Neural progenitor cell (in vitro differentiated cells): ENCODE measurements around the gene ATAD3B. TPM values are rescaled to one million over a fixed set of nuclear protein-coding genes. Genes with fewer than 3 reads are reported as not detected.
"Not testable (repeated sequence)": the region's sequence is repeated elsewhere in the genome, so short reads cannot be mapped to it uniquely, and the experiment has no call there.

ENCODE experiments used
- DNase-seq: peaks from one replicate; pipeline ENCODE4 v3.0.0-alpha.2; 2016; ENCODE audit warnings: low spot score
- H2AFZ ChIP-seq: fragments of 200-600 bp; sonication (generic); replicated peaks from 2 replicates; pipeline ENCODE4 v1.6.1; 2016; ENCODE audit warnings: antibody characterized with exemption
- H3F3A ChIP-seq: fragments of 200-600 bp; sonication (generic); 2 replicates; pipeline ENCODE4 v1.6.1; 2016; ENCODE audit warnings: antibody characterized with exemption, low read depth
- H3K27ac ChIP-seq: fragments of 200-600 bp; sonication (generic); 2 replicates; pipeline ENCODE4 v1.5.1; 2016; ENCODE audit warnings: mild to moderate bottlenecking
- H3K27me3 ChIP-seq: fragments of 200-600 bp; sonication (generic); 2 replicates; pipeline ENCODE4 v1.6.1; 2016; ENCODE audit warnings: mild to moderate bottlenecking, moderate library complexity
- H3K36me3 ChIP-seq: fragments of 200-600 bp; sonication (generic); 2 replicates; pipeline ENCODE4 v1.5.1; 2016
- H3K4me1 ChIP-seq: fragments of 200-600 bp; sonication (generic); 2 replicates; pipeline ENCODE4 v1.6.1; 2016; ENCODE audit warnings: mixed run types
- H3K4me2 ChIP-seq: fragments of 200-600 bp; sonication (generic); 2 replicates; pipeline ENCODE4 v1.6.1; 2016
- H3K4me3 ChIP-seq: fragments of 200-600 bp; sonication (generic); 2 replicates; pipeline ENCODE4 v1.5.1; 2016
- H3K79me2 ChIP-seq: fragments of 200-600 bp; sonication (generic); 2 replicates; pipeline ENCODE4 v1.6.1; 2016; ENCODE audit warnings: low read depth
- H3K9ac ChIP-seq: fragments of 200-600 bp; sonication (generic); 2 replicates; pipeline ENCODE4 v1.6.1; 2016
- H3K9me3 ChIP-seq: fragments of 200-600 bp; sonication (generic); 2 replicates; pipeline ENCODE4 v1.5.1; 2016; ENCODE audit warnings: low read depth
- H4K20me1 ChIP-seq: fragments of 200-600 bp; sonication (generic); 2 replicates; pipeline ENCODE4 v1.6.1; 2016; ENCODE audit warnings: low read depth
- H3K27ac Mint-ChIP-seq: 3 replicates; pipeline ENCODE4 v1.8.0; 2021; ENCODE audit warnings: mixed read lengths
- H3K27me3 Mint-ChIP-seq: 2 replicates; pipeline ENCODE4 v1.8.0; 2022; ENCODE audit warnings: low read depth, mild to moderate bottlenecking, inconsistent platforms, moderate library complexity, mixed read lengths; ENCODE audit not compliant: insufficient read depth
- H3K36me3 Mint-ChIP-seq: 3 replicates; pipeline ENCODE4 v1.8.0; 2021; ENCODE audit warnings: mixed read lengths
- H3K4me1 Mint-ChIP-seq: 3 replicates; pipeline ENCODE4 v1.8.0; 2021; ENCODE audit warnings: mixed read lengths
- H3K4me3 Mint-ChIP-seq: 3 replicates; pipeline ENCODE4 v1.8.0; 2021; ENCODE audit warnings: mild to moderate bottlenecking, moderate library complexity, mixed read lengths
- H3K9me3 Mint-ChIP-seq: 3 replicates; pipeline ENCODE4 v1.8.0; 2020; ENCODE audit warnings: mixed read lengths
- CTCF ChIP-seq: fragments of 200-600 bp; sonication (generic); IDR thresholded peaks from 2 replicates; pipeline ENCODE4 v1.5.1; 2017; ENCODE audit warnings: antibody characterized with exemption, mild to moderate bottlenecking
- EZH2 ChIP-seq: fragments of 200-600 bp; sonication (generic); IDR thresholded peaks from 2 replicates; pipeline ENCODE4 v1.6.1; 2017; ENCODE audit warnings: antibody characterized with exemption, mild to moderate bottlenecking, moderate library complexity
- EZH2phosphoT487 ChIP-seq: fragments of 200-600 bp; sonication (generic); IDR thresholded peaks from 2 replicates; pipeline ENCODE4 v1.6.1; 2017; ENCODE audit warnings: antibody characterized with exemption
- total RNA-seq: library from RNA; depleted of rRNA; stranded (reverse); fragments of >200 nt; gene quantifications from 2 replicates; pipeline ENCODE4 v1.2.3, GENCODE V29; 2015; ENCODE audit warnings: low replicate concordance

The ATAD3B gene
- total RNA-seq, 1 donor from 2014 or later = 9.3 TPM

- Histone ChIP-seq H2AFZ (no peak overlapping the region), H3K9me3 (no peaks in the 10 kb centered on the region), H3K36me3 (no peaks in the 10 kb centered on the region), H3F3A (peaks cover 62% of the 10 kb centered on the region), H3K4me1 (peaks cover 43% of the 10 kb centered on the region), H3K79me2 (no peaks in the 10 kb centered on the region), H3K27ac (no peak overlapping the region), H3K4me2 (peak overlapping the region; percentile 77), H3K9ac (no peak overlapping the region), H3K27me3 (no peaks in the 10 kb centered on the region), H3K4me3 (peak overlapping the region; percentile 48), H4K20me1 (no peaks in the 10 kb centered on the region)
- H3K27me3 Mint-ChIP-seq = peaks cover 18% of the 10 kb centered on the region
- DNase-seq = no peak
- no peak for TF ChIP-seq CTCF
- TF ChIP-seq EZH2 = no peak
- TF ChIP-seq EZH2phosphoT487 = no peak
- H3K4me1 Mint-ChIP-seq = peaks cover 46% of the 10 kb centered on the region
- no peaks in the 10 kb centered on the region for H3K9me3 Mint-ChIP-seq
- H3K4me3 Mint-ChIP-seq = no peak overlapping the region
- no peak overlapping the region for H3K27ac Mint-ChIP-seq
- H3K36me3 Mint-ChIP-seq = peaks cover 3% of the 10 kb centered on the region
Observed at GRCh38 chr1:1427820-1428148, 43.8 kb upstream of the ATAD3B start.

- Histone ChIP-seq H3F3A (peaks cover 65% of the 10 kb centered on the region), H3K4me2 (no peak overlapping the region), H3K4me1 (peaks cover 47% of the 10 kb centered on the region), H4K20me1 (no peaks in the 10 kb centered on the region), H3K36me3 (no peaks in the 10 kb centered on the region), H3K79me2 (no peaks in the 10 kb centered on the region), H3K27ac (no peak overlapping the region), H3K9me3 (no peaks in the 10 kb centered on the region), H3K4me3 (no peak overlapping the region), H3K27me3 (no peaks in the 10 kb centered on the region), H2AFZ (no peak overlapping the region), H3K9ac (no peak overlapping the region)
- TF ChIP-seq EZH2phosphoT487 (no peak), EZH2 (no peak), CTCF (no peak)
- DNase-seq = no peak
- Mint-ChIP-seq H3K27ac (peak overlapping the region; percentile 14), H3K36me3 (peaks cover 3% of the 10 kb centered on the region), H3K27me3 (peaks cover 18% of the 10 kb centered on the region), H3K4me3 (peak overlapping the region; percentile 76), H3K4me1 (peaks cover 46% of the 10 kb centered on the region), H3K9me3 (no peaks in the 10 kb centered on the region)
Observed at GRCh38 chr1:1428174-1428573, 43.4 kb upstream of the ATAD3B start.

GRCh38 chr1:1428967-1429366 lies 42.6 kb upstream of the ATAD3B start:
- not testable (repeated sequence) for H2AFZ ChIP-seq, H3K36me3 ChIP-seq, H3K27me3 ChIP-seq, H4K20me1 ChIP-seq, H3K4me3 Mint-ChIP-seq, H3K79me2 ChIP-seq, H3K27ac Mint-ChIP-seq, H3K4me3 ChIP-seq, H3K9ac ChIP-seq, H3K36me3 Mint-ChIP-seq, H3K9me3 ChIP-seq, DNase-seq, H3K9me3 Mint-ChIP-seq, H3K27ac ChIP-seq, H3K4me2 ChIP-seq
- Histone ChIP-seq H3F3A (peaks cover 73% of the 10 kb centered on the region), H3K4me1 (peaks cover 55% of the 10 kb centered on the region)
- Mint-ChIP-seq H3K4me1 (peaks cover 48% of the 10 kb centered on the region), H3K27me3 (peaks cover 18% of the 10 kb centered on the region)

- Histone ChIP-seq H3K27ac (no peak overlapping the region), H3K79me2 (no peaks in the 10 kb centered on the region), H3K4me1 (peaks cover 62% of the 10 kb centered on the region), H3K9ac (no peak overlapping the region), H3F3A (peaks cover 75% of the 10 kb centered on the region), H2AFZ (no peak overlapping the region), H4K20me1 (peaks cover 4% of the 10 kb centered on the region), H3K36me3 (no peaks in the 10 kb centered on the region), H3K4me2 (no peak overlapping the region), H3K4me3 (no peak overlapping the region), H3K27me3 (peaks cover 8% of the 10 kb centered on the region), H3K9me3 (no peaks in the 10 kb centered on the region)
- Mint-ChIP-seq H3K27me3 (peaks cover 18% of the 10 kb centered on the region), H3K4me1 (peaks cover 45% of the 10 kb centered on the region), H3K36me3 (peaks cover 3% of the 10 kb centered on the region), H3K9me3 (no peaks in the 10 kb centered on the region), H3K4me3 (peak overlapping the region; percentile 68), H3K27ac (peak overlapping the region; percentile 84)
- no peak for TF ChIP-seq CTCF
- TF ChIP-seq EZH2 = no peak
- TF ChIP-seq EZH2phosphoT487 = no peak
- DNase-seq = no peak
Observed at GRCh38 chr1:1429671-1430073, 41.9 kb upstream of the ATAD3B start.
